K562 (cell line): ENCODE measurements around the gene ZNF655. TPM values are rescaled to one million over a fixed set of nuclear protein-coding genes. Genes with fewer than 3 reads are reported as not detected.

Source experiments
- BMI1 ChIP-seq: fragments of 150-350 bp; IDR thresholded peaks from 2 replicates; pipeline ENCODE4 v1.6.1; 2014; ENCODE audit warnings: low read length
- CBX3 ChIP-seq, 2 experiments: IDR thresholded peaks; 1 replicate in 1 of 2; 2 replicates in 1 of 2; pipeline ENCODE4 v1.6.1; 2012; ENCODE audit warnings: inconsistent platforms in 2 of 2, low read length in 2 of 2, borderline replicate concordance in 1 of 2, control low read depth in 1 of 2
- ELF1 ChIP-seq: fragments of 200-800 bp; sonication (Bioruptor generic); IDR thresholded peaks from 2 replicates; pipeline ENCODE4 v1.6.1; 2016; ENCODE audit warnings: missing genetic modification characterization, missing compliant biosample characterization
- ELF4 ChIP-seq: fragments of 450-650 bp; formaldehyde crosslinking; IDR thresholded peaks from 2 replicates; pipeline ENCODE4 v1.4.0; 2022; ENCODE audit warnings: missing genetic modification characterization
- KDM2B ChIP-seq: fragments of 250-450 bp; sonication (Bioruptor Pico); IDR thresholded peaks from 2 replicates; pipeline ENCODE4 v1.8.0; 2021; ENCODE audit warnings: mild to moderate bottlenecking, moderate library complexity
- LCOR ChIP-seq: sonication (generic); formaldehyde crosslinking; IDR thresholded peaks from 2 replicates; pipeline ENCODE4 v1.8.0; 2022; ENCODE audit warnings: mild to moderate bottlenecking, missing genetic modification reagents
- SMARCE1 ChIP-seq: fragments of 450-650 bp; IDR thresholded peaks from 2 replicates; pipeline ENCODE4 v1.7.1; 2016; ENCODE audit warnings: mild to moderate bottlenecking
- SRSF1 ChIP-seq: fragments of 200-400 bp; formaldehyde crosslinking; IDR thresholded peaks from 2 replicates; pipeline ENCODE4 v1.6.1; 2017; ENCODE audit warnings: mild to moderate bottlenecking, low read depth, low read length, moderate library complexity
- ZFX ChIP-seq: sonication (generic); formaldehyde crosslinking; IDR thresholded peaks from 2 replicates; pipeline ENCODE4 v1.8.0; 2022; ENCODE audit warnings: mild to moderate bottlenecking, missing genetic modification reagents, moderate library complexity
- ZNF263 ChIP-seq: sonication (generic); formaldehyde crosslinking; IDR thresholded peaks from 2 replicates; pipeline ENCODE4 v1.8.0; 2022; ENCODE audit warnings: mild to moderate bottlenecking, missing genetic modification reagents, borderline replicate concordance
- polyA plus RNA-seq, 8 experiments: library from polyadenylated mRNA; depleted of rRNA in 4 of 8; stranded (reverse) in 5 of 8; unstranded in 3 of 8; fragments of >200 nt; fragmentation: Nextera tagmentation in 2 of 8; fragmentation: Illumina TruSeq in 1 of 8; extraction: Ambion mirVana in 2 of 8; extraction: Trizol in 1 of 8; gene quantifications; 2 replicates each; pipeline versions ENCODE4 v1.2.1 to v1.2.3, GENCODE V29; 2011 to 2014; ENCODE audit warnings: inconsistent platforms in 1 of 8, missing spikeins in 1 of 8
- total RNA-seq, 7 experiments: library from RNA; depleted of rRNA in 6 of 7; stranded (reverse); fragments of >200 nt in 6 of 7; fragmentation: Illumina TruSeq in 2 of 7; extraction: Trizol in 2 of 7; gene quantifications; 2 replicates each; pipeline versions ENCODE4 v1.2.1 to v1.2.3, GENCODE V29; 2011 to 2021; ENCODE audit warnings: low replicate concordance in 1 of 7
- TF ChIP-seq, protein P1 (sequence below), 2 experiments: fragments of 250-450 bp in 1 of 2; fragments of 450-650 bp in 1 of 2; sonication (Bioruptor Pico) in 1 of 2; IDR thresholded peaks; 2 replicates each; pipeline versions ENCODE4 v1.6.1 to v1.8.0; 2016 to 2021; ENCODE audit warnings: mild to moderate bottlenecking in 2 of 2, moderate library complexity in 2 of 2, missing compliant biosample characterization in 1 of 2, missing genetic modification characterization in 1 of 2
- TF ChIP-seq, protein P2 (sequence below): fragments of 250-450 bp; sonication (Bioruptor Pico); IDR thresholded peaks from 2 replicates; pipeline ENCODE4 v1.8.0; 2022; ENCODE audit warnings: moderate library complexity, mild to moderate bottlenecking, inconsistent platforms
- TF ChIP-seq, protein P3 (sequence below): fragments of 250-450 bp; sonication (Bioruptor Pico); IDR thresholded peaks from 2 replicates; pipeline ENCODE4 v1.8.0; 2022; ENCODE audit warnings: inconsistent platforms
- TF ChIP-seq, protein P4 (sequence below): conservative IDR thresholded peaks from 2 replicates; pipeline ENCODE4 v1.6.1; 2011; ENCODE audit warnings: low read depth, mild to moderate bottlenecking, low read length; ENCODE audit not compliant: control insufficient read depth
- TF ChIP-seq, protein P5 (sequence below): sonication (generic); formaldehyde crosslinking; IDR thresholded peaks from 2 replicates; pipeline ENCODE4 v1.9.0; 2022; ENCODE audit warnings: mild to moderate bottlenecking, missing genetic modification reagents
- TF ChIP-seq, protein P6 (sequence below): sonication (generic); formaldehyde crosslinking; IDR thresholded peaks from 2 replicates; pipeline ENCODE4 v1.5.0; 2020; ENCODE audit warnings: missing genetic modification reagents
- TF ChIP-seq, protein P7 (sequence below): fragments of 450-650 bp; formaldehyde crosslinking; IDR thresholded peaks from 2 replicates; pipeline ENCODE4 v1.4.0; 2022; ENCODE audit warnings: missing genetic modification characterization

ZNF655 gene
- total and polyA plus RNA-seq, 9 of the 15 experiments (the other 6 are each of a cell fraction or from before 2014, with no cell fraction given): 25.7 to 130 (median 95.2) TPM

DNA sequence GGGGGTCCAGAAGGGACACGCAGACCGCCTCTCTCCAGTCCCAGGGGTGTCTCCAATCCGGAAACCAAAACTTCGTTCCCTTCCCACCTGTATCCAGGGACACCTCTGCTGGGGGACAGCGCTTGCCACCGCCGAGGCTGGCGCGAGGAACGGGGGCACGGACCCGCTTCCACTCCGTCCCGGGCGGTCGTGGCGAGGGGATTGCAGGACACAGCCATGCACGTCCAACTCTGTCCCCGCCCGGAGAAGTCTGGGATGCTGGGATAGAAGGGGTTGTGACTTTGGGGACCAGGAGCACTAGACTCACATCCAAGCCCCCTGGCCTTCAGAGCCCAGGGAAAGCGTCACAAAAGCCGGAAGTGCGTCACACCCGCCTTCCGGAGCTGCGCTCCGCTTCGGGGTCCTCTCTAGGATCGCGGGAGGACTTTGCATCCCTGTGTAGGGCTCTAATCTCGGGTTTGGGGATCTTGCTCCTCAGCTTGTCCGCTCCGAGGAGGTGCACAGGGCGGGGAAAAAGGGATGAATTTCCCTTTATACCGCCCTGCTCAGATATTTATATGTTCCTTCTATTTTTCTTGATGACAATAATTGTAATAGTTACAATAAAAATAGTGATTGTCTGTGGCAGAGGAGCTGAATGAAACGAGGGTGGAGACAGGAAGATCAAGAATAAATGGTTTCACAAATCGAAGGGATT lies 6.5 kb upstream of the ZNF655 start, which contains the start of gene FAM200A (continued):
- TF ChIP-seq ZFX: peak; percentile 49; the same call in 1 of the 2 replicates
- TF ChIP-seq CBX3 (IDR thresholded peaks at IDR 0.05; ENCODE audit: borderline replicate concordance in 1 of 2, low read length in 2 of 2): peak in 1 of 2 experiments; percentile 89; a peak in 1 of 3 replicates
- TF ChIP-seq, protein P1, sequence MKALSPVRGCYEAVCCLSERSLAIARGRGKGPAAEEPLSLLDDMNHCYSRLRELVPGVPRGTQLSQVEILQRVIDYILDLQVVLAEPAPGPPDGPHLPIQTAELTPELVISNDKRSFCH (CRISPR knock-in tag; IDR thresholded peaks at IDR 0.05): no peak
- TF ChIP-seq, protein P1 (tag; IDR thresholded peaks at IDR 0.05): 0 out of 2 replicates have a peak, but pooled peaks have one; percentile 22
- TF ChIP-seq, protein P2, sequence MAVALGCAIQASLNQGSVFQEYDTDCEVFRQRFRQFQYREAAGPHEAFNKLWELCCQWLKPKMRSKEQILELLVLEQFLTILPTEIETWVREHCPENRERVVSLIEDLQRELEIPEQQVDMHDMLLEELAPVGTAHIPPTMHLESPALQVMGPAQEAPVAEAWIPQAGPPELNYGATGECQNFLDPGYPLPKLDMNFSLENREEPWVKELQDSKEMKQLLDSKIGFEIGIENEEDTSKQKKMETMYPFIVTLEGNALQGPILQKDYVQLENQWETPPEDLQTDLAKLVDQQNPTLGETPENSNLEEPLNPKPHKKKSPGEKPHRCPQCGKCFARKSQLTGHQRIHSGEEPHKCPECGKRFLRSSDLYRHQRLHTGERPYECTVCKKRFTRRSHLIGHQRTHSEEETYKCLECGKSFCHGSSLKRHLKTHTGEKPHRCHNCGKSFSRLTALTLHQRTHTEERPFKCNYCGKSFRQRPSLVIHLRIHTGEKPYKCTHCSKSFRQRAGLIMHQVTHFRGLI (CRISPR knock-in tag): no peak
- no peak for TF ChIP-seq SRSF1
- peak; percentile 40; the same call in 1 of the 2 replicates for TF ChIP-seq SMARCE1
- TF ChIP-seq, protein P3, sequence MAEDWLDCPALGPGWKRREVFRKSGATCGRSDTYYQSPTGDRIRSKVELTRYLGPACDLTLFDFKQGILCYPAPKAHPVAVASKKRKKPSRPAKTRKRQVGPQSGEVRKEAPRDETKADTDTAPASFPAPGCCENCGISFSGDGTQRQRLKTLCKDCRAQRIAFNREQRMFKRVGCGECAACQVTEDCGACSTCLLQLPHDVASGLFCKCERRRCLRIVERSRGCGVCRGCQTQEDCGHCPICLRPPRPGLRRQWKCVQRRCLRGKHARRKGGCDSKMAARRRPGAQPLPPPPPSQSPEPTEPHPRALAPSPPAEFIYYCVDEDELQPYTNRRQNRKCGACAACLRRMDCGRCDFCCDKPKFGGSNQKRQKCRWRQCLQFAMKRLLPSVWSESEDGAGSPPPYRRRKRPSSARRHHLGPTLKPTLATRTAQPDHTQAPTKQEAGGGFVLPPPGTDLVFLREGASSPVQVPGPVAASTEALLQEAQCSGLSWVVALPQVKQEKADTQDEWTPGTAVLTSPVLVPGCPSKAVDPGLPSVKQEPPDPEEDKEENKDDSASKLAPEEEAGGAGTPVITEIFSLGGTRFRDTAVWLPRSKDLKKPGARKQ (CRISPR knock-in tag): no peak
- peak; percentile 87 for TF ChIP-seq ZNF263
- TF ChIP-seq LCOR (CRISPR knock-in tag): 0 out of 2 replicates have a peak, but pooled peaks have one; percentile 69
- TF ChIP-seq, protein P4, sequence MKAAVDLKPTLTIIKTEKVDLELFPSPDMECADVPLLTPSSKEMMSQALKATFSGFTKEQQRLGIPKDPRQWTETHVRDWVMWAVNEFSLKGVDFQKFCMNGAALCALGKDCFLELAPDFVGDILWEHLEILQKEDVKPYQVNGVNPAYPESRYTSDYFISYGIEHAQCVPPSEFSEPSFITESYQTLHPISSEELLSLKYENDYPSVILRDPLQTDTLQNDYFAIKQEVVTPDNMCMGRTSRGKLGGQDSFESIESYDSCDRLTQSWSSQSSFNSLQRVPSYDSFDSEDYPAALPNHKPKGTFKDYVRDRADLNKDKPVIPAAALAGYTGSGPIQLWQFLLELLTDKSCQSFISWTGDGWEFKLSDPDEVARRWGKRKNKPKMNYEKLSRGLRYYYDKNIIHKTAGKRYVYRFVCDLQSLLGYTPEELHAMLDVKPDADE: peak; percentile 77; the same call in 1 of the 2 replicates
- 0 out of 2 replicates have a peak, but pooled peaks have one; percentile 81 for TF ChIP-seq KDM2B (CRISPR knock-in tag)
- TF ChIP-seq, protein P5, sequence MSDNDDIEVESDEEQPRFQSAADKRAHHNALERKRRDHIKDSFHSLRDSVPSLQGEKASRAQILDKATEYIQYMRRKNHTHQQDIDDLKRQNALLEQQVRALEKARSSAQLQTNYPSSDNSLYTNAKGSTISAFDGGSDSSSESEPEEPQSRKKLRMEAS: peak; percentile 26; the same call in 1 of the 2 replicates
- TF ChIP-seq, protein P6, sequence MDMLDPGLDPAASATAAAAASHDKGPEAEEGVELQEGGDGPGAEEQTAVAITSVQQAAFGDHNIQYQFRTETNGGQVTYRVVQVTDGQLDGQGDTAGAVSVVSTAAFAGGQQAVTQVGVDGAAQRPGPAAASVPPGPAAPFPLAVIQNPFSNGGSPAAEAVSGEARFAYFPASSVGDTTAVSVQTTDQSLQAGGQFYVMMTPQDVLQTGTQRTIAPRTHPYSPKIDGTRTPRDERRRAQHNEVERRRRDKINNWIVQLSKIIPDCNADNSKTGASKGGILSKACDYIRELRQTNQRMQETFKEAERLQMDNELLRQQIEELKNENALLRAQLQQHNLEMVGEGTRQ (CRISPR knock-in tag): no peak
- TF ChIP-seq BMI1: no peak
- TF ChIP-seq ELF1 (tag): peak; percentile 90
- TF ChIP-seq ELF4 (CRISPR knock-in tag): 0 out of 2 replicates have a peak, but pooled peaks have one; percentile 32
- TF ChIP-seq, protein P7, sequence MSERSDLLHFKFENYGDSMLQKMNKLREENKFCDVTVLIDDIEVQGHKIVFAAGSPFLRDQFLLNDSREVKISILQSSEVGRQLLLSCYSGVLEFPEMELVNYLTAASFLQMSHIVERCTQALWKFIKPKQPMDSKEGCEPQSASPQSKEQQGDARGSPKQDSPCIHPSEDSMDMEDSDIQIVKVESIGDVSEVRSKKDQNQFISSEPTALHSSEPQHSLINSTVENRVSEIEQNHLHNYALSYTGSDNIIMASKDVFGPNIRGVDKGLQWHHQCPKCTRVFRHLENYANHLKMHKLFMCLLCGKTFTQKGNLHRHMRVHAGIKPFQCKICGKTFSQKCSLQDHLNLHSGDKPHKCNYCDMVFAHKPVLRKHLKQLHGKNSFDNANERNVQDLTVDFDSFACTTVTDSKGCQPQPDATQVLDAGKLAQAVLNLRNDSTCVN: peak; percentile 32; the same call in 1 of the 2 replicates
